NCI-H460 (cell line): Measurements from ENCODE around the gene TEX30. TPM values are rescaled to one million over a fixed set of nuclear protein-coding genes. Genes with fewer than 3 reads are reported as not detected.

Experiments
- DNase-seq: peaks from one replicate; pipeline ENCODE4 v3.0.0-alpha.2; 2016; ENCODE audit warnings: low read depth; ENCODE audit errors: extremely low read depth
- total RNA-seq: library from RNA; depleted of rRNA; stranded (reverse); fragments of >200 nt; shearing (Covaris generic); gene quantifications from 2 replicates; pipeline ENCODE4 v1.2.3, GENCODE V29; 2014; rRNA removed

TEX30 gene
- total RNA-seq, 1 experiment from 2014 or later: 33.5 TPM

GRCh38 chr13:102721800-102722231 lies 51.8 kb downstream of the TEX30 start:
- no peak for DNase-seq

GRCh38 chr13:102718746-102719145 lies 54.8 kb downstream of the TEX30 start:
- DNase-seq: no peak

Other genes starting within 250 kb of the TEX30 start
- 32.6 and 35.6 TPM in 2 replicates for gene TPP2, start 176.8 kb downstream of the TEX30 start, total RNA-seq
- gene METTL21C, start 78.7 kb downstream of the TEX30 start, total RNA-seq: not detected in 2 replicates
- gene POGLUT2, start 25.2 kb upstream of the TEX30 start, total RNA-seq: 12.7 TPM in 2 replicates
- 15.0 and 19.3 TPM in 2 replicates for gene BIVM, start 25.3 kb upstream of the TEX30 start, total RNA-seq
- gene ERCC5, start 72.2 kb upstream of the TEX30 start, total RNA-seq: 30.5 and 33.4 TPM in 2 replicates